Hepatocyte (in vitro differentiated cells): ENCODE results near the gene CHST11.

ENCODE experiments used
- CTCF ChIP-seq: fragments of 200-600 bp; sonication (generic); IDR thresholded peaks from 2 replicates; pipeline ENCODE4 v1.5.1; 2016; ENCODE audit warnings: antibody characterized with exemption, mild to moderate bottlenecking; ENCODE audit not compliant: poor library complexity
- EZH2 ChIP-seq: fragments of 200-600 bp; sonication (generic); IDR thresholded peaks from 2 replicates; pipeline ENCODE4 v1.6.1; 2016; ENCODE audit warnings: antibody characterized with exemption, mild to moderate bottlenecking, borderline replicate concordance

GRCh38 chr12:104567832-104568486 lies 111.2 kb downstream of the CHST11 start:
- TF ChIP-seq CTCF (no peak), EZH2 (no peak)
